Natural killer cell (primary cell): Measurements from ENCODE around the gene DCXR. TPM values are rescaled to one million over a fixed set of nuclear protein-coding genes. Genes with fewer than 3 reads are reported as not detected.

Source experiments
- ATAC-seq, 3 donors: fragments of 150-1000 bp in 2 of 3; fragments of 200-7000 bp in 1 of 3; cut with Tn5 transposase; 1 replicate in 1 of 3; 2 replicates in 2 of 3; pipeline ENCODE4 v1.10.0; 2021; ENCODE audit warnings: mild to moderate bottlenecking in 2 of 3, moderate library complexity in 2 of 3
- DNase-seq, 2 donors: peaks; one replicate each; pipeline versions ENCODE4 v3.0.0 to v3.0.0-alpha.2; 2013 to 2021; ENCODE audit warnings: mixed read lengths in 1 of 2
- H3K27ac ChIP-seq: one replicate; pipeline ENCODE4 v1.5.1; 2013; ENCODE audit warnings: mild to moderate bottlenecking, low read length
- H3K27me3 ChIP-seq: one replicate; pipeline ENCODE4 v1.6.1; 2013; ENCODE audit warnings: low read length; ENCODE audit not compliant: control insufficient read depth, insufficient read depth
- H3K36me3 ChIP-seq: one replicate; pipeline ENCODE4 v1.6.1; 2013; ENCODE audit warnings: low read length; ENCODE audit not compliant: control insufficient read depth, insufficient read depth
- H3K4me1 ChIP-seq: one replicate; pipeline ENCODE4 v1.6.1; 2013; ENCODE audit warnings: low read length; ENCODE audit not compliant: control insufficient read depth, insufficient read depth
- H3K4me3 ChIP-seq: one replicate; pipeline ENCODE4 v1.5.1; 2013; ENCODE audit warnings: low read length
- H3K9me3 ChIP-seq: one replicate; pipeline ENCODE4 v1.6.1; 2013; ENCODE audit warnings: low read length; ENCODE audit not compliant: control insufficient read depth, insufficient read depth
- H3K27ac Mint-ChIP-seq, 2 donors: one replicate each; pipeline ENCODE4 v1.8.0; 2022; ENCODE audit warnings: mild to moderate bottlenecking in 2 of 2, mixed read lengths in 2 of 2, moderate library complexity in 1 of 2
- H3K27me3 Mint-ChIP-seq, 2 donors: one replicate each; pipeline ENCODE4 v1.8.0; 2022; ENCODE audit warnings: low read depth in 2 of 2, mixed read lengths in 2 of 2
- H3K36me3 Mint-ChIP-seq: one replicate; pipeline ENCODE4 v1.8.0; 2022; ENCODE audit warnings: mixed read lengths
- H3K4me1 Mint-ChIP-seq, 2 donors: one replicate each; pipeline ENCODE4 v1.8.0; 2022; ENCODE audit warnings: mixed read lengths in 2 of 2
- H3K4me3 Mint-ChIP-seq: one replicate; pipeline ENCODE4 v1.8.0; 2022; ENCODE audit warnings: mild to moderate bottlenecking, moderate library complexity, mixed read lengths
- H3K9me3 Mint-ChIP-seq, 2 donors: one replicate each; pipeline ENCODE4 v1.8.0; 2022; ENCODE audit warnings: mixed read lengths in 2 of 2
- WGBS: methylation state at CpG from one replicate; pipeline ENCODE4 v1.1.7; 2013; ENCODE audit warnings: missing lambda C conversion rate; ENCODE audit not compliant: insufficient coverage; 5-methylcytosine and 5-hydroxymethylcytosine counted together
- intact Hi-C: fragments of 100-400 bp; cut with micrococcal nuclease; formaldehyde crosslinking; loops from one replicate; pipeline ENCODE4 v1.14.2; 2022
- total RNA-seq, 4 donors: library from RNA; stranded (reverse); fragments of 120-200 nt in 1 of 4; gene quantifications; one replicate each; pipeline versions ENCODE4 v1.2.3 to v1.2.4, GENCODE V29; 2013 to 2022
- TF ChIP-seq, protein P1 (sequence below): fragments of 200-600 bp; IDR thresholded peaks from one replicate; pipeline ENCODE4 v1.8.0; 2022; ENCODE audit warnings: antibody characterized with exemption

Gene DCXR
- total RNA-seq, 3 donors from 2014 or later (not counting 1 experiment from before 2014, with no cell fraction given): 93.9 to 171 (median 145) TPM

DNA sequence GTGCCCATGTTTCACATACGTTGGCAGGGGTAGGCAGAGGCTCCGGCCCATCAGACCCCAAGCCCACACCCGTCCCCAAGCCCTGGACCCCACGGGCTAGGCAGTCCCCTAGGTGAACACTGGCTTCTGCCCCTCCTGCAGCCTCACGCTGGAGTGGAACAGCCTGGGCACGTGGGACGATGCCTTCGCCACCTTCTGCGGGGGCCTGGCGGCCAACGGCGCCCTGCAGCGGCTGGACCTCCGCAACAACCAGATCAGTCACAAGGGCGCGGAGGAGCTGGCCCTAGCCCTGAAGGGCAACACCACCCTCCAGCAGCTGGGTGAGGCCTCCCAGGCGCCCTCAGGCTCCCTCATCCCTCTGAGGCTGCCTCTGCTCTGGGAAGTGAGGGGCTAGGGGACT, 12.6 kb downstream of the DCXR start:
- TF ChIP-seq, protein P1, sequence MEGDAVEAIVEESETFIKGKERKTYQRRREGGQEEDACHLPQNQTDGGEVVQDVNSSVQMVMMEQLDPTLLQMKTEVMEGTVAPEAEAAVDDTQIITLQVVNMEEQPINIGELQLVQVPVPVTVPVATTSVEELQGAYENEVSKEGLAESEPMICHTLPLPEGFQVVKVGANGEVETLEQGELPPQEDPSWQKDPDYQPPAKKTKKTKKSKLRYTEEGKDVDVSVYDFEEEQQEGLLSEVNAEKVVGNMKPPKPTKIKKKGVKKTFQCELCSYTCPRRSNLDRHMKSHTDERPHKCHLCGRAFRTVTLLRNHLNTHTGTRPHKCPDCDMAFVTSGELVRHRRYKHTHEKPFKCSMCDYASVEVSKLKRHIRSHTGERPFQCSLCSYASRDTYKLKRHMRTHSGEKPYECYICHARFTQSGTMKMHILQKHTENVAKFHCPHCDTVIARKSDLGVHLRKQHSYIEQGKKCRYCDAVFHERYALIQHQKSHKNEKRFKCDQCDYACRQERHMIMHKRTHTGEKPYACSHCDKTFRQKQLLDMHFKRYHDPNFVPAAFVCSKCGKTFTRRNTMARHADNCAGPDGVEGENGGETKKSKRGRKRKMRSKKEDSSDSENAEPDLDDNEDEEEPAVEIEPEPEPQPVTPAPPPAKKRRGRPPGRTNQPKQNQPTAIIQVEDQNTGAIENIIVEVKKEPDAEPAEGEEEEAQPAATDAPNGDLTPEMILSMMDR: no peak
- Mint-ChIP-seq H3K27ac (no peak overlapping the region), H3K9me3 (no peaks in the 10 kb centered on the region), H3K4me1 (peaks cover 7 to 39% of the 10 kb centered on the region in 2 donors), H3K36me3 (no peaks in the 10 kb centered on the region), H3K27me3 (peaks cover 0 to 3% of the 10 kb centered on the region in 2 donors), H3K4me3 (no peak overlapping the region)
- Histone ChIP-seq H3K4me1 (peaks cover 33% of the 10 kb centered on the region), H3K36me3 (no peaks in the 10 kb centered on the region), H3K4me3 (no peak overlapping the region), H3K27ac (no peak overlapping the region), H3K9me3 (no peaks in the 10 kb centered on the region), H3K27me3 (peaks cover 4% of the 10 kb centered on the region)
- ATAC-seq: no peak
- intact Hi-C loops: no loop called here
- no peak for DNase-seq
- 98% methylated on average over 17 of the region's 17 CpGs for WGBS

DNA sequence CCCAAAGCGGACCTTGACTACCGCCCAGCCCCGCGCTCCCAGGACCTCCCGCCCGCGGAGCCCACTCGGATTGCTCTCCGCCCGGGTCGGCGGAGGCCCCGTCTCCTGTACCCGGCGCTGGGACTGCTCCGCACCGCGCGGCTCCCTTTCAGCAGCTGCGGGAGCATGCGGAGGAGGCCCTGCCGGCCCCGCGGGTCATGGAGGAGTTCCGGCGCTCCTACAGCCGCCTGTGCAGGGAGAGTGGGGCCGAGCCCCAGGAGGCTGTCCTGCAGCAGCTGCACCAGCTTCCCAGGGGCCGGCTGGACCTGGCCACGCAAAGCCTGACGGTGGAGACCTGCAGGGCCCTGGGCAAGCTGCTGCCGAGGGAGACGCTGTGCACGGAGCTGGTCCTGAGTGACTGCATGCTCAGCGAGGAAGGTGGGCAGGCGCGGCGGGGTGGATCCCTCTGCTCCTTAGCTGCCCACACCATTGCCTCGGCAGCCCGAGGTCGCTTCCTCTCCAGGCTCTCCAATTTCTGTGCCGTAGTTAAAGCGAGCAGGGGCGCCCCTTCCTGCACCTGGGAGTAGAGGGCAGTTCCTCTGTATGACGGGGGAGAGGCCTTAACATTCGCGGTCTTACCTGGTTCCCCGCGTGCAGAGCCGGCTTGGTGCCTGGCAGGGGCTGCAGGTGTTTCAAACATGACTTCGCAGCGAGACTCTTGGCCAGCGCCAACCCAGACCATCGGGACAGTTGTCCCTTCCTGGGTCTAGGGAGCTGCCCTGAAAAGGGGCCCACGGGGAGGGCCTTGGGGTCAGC, 13.9 kb downstream of the DCXR start:
- ATAC-seq (no peak), DNase-seq (peak in 1 of 2 donors; percentile 45)
- Mint-ChIP-seq H3K4me3 (peak overlapping the region; percentile 77), H3K27me3 (no peaks in the 10 kb centered on the region), H3K9me3 (no peaks in the 10 kb centered on the region), H3K36me3 (no peaks in the 10 kb centered on the region), H3K4me1 (peaks cover 7 to 34% of the 10 kb centered on the region in 2 donors), H3K27ac (peak overlapping the region in 1 of 2 donors; percentile 92)
- Histone ChIP-seq H3K27me3 (no peaks in the 10 kb centered on the region), H3K9me3 (no peaks in the 10 kb centered on the region), H3K27ac (no peak overlapping the region), H3K4me1 (peaks cover 29% of the 10 kb centered on the region), H3K4me3 (peak overlapping the region; percentile 54), H3K36me3 (no peaks in the 10 kb centered on the region)
- WGBS: 5% methylated on average over 55 of the region's 55 CpGs
- TF ChIP-seq, protein P1: no peak
- intact Hi-C loops: loop anchor here (1.0 to 2.0 kb wide), 2 partner anchors 14 to 75 kb away; partner anchors contain the start of genes DCXR and FASN

DNA sequence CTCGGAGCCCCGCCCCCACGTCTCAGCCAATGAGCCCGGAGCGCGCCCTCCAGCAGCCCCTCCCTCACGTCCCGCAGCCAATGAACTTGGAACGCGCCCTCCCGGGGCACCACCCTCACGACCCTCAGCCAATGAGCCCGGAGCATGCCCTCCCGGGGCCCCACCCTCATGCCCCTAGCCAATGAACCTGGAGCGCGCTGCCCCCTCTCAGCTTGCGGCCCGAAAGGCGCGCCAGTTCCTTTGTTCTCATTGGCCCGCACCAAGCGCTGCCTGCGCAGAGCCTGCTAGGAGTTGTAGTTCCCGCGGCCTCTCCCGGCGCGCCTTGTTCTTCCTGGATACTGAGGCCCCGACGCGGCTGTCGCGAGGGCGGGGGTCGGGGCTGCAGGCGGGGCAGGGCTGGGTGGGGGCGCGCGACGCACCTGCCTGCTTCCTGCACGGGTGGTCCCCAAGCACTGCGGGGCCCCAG, 14.5 kb downstream of the DCXR start, which contains the start of gene LRRC45:
Gene LRRC45 (plus strand): TSS at position 325 of the 466 bp plus-strand sequence. CDS start 339 bp downstream, outside the sequence.
- no peaks in the 10 kb centered on the region for H3K9me3 ChIP-seq
- TF ChIP-seq, protein P1: no peak
- H3K27me3 ChIP-seq: no peaks in the 10 kb centered on the region
- peak within 1 kb of the TSS in 1 of 2 donors; percentile 92 for H3K27ac Mint-ChIP-seq
- ATAC-seq (peak; percentile 94 to 99 (median 94)), DNase-seq (peak; percentile 99)
- H3K4me1 Mint-ChIP-seq: peaks cover 7 to 34% of the 10 kb centered on the region in 2 donors
- intact Hi-C loops: loop anchor here (1.0 to 2.0 kb wide), 2 partner anchors 14 to 76 kb away; partner anchors contain the start of genes DCXR and FASN
- H3K4me1 ChIP-seq: peaks cover 29% of the 10 kb centered on the region
- no peaks in the 10 kb centered on the region for H3K36me3 ChIP-seq
- H3K27me3 Mint-ChIP-seq: no peaks in the 10 kb centered on the region
- WGBS: under 1% methylated on average over 42 of the region's 42 CpGs
- H3K9me3 Mint-ChIP-seq: no peaks in the 10 kb centered on the region
- H3K27ac ChIP-seq: peak within 1 kb of the TSS; percentile 38
- H3K4me3 Mint-ChIP-seq: peak within 1 kb of the TSS; percentile 83
- H3K4me3 ChIP-seq: peak within 1 kb of the TSS; percentile 77
- H3K36me3 Mint-ChIP-seq: no peaks in the 10 kb centered on the region
